Measurements from ENCODE around the gene U2AF1L4. TPM values are rescaled to one million over a fixed set of nuclear protein-coding genes. Genes with fewer than 3 reads are reported as not detected.

Gene U2AF1L4
- total and polyA plus RNA-seq, 2 of the 4 experiments (the other 2 are of a cell fraction), result 6.1 to 15.0 TPM

DNA sequence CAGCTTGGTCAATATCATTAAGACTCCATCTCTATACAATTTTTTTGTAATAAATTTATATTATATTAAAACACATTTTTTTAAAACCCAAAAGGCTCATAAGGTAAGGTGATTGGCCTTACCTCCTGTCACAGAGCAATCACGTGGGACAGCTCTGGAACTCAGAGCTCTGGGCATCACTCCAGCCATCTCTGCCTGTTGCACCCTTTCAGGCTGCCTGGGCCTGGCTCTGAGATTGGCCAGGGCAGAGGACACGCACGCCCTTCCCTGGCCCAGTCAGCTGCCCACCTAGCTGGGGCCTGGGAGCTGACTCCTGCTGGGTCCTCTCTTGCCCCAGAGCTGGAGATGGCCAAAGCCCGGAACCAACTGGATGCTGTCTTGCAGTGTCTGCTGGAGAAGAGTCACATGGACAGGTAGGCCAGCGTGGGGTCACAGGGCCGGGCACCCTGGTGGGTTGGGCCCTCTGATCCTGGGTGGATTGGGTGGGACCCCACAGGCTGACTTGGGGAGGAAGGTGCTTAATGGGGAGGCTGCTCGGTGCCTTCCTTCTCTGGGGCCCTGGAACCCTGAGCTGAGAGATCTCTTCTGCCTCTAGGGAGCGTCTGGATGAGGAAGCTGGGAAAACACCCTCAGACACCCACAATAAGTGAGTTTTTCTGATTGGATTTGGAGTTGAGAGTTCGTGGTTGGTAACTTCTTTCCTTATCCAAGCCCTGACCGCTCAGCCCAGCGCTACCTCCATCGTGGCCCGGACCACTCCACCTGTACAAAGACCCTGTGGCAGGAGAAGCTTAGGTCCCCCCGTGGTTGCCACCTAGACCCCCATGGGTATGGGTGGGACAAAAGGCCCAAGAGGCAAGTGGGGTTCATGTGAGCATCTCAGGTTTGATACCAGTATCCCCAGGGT, 6.9 kb upstream of the U2AF1L4 start:
- no peak overlapping the region for H2BK15ac ChIP-seq (ENCODE audit: low read depth, low read length)
- no peak overlapping the region for H2AFZ ChIP-seq (replicated peaks; ENCODE audit: low read length, poor library complexity)
- in situ Hi-C loops (cut with MboI; ENCODE audit: low sequenced_read_pairs), result no loop called here
- H3K4me1 ChIP-seq (ENCODE audit: control insufficient read depth, insufficient read depth, low read length), result peaks cover 15% of the 10 kb centered on the region
- H3K18ac ChIP-seq (ENCODE audit: low read depth, low read length), result no peak overlapping the region
- no peak overlapping the region for H2BK5ac ChIP-seq (ENCODE audit: low read depth, low read length, poor library complexity, severe bottlenecking)
- 84% methylated on average over 3 of the region's 14 CpGs; no CpG with 5 or more reads in 1 of the 2 experiments for WGBS, 2 experiments (ENCODE audit: extremely low coverage in 2 of 2, insufficient read length in 1 of 2)
- H3K36me3 ChIP-seq (ENCODE audit: control insufficient read depth, insufficient read depth, low read length), result peaks cover 29% of the 10 kb centered on the region; the same call in 1 of the 2 replicates
- no peak for ATAC-seq (ENCODE audit: low read depth)
- intact Hi-C loops (cut with micrococcal nuclease), result no loop called here
- peak overlapping the region; percentile 85 for H2AK9ac ChIP-seq (replicated peaks; ENCODE audit: low read depth, low read length, poor library complexity)
- no peak overlapping the region for H3K27ac ChIP-seq (ENCODE audit: insufficient read depth, low read length)
- no peak overlapping the region for H4K8ac ChIP-seq (ENCODE audit: low read depth in 2 of 2, low read length in 2 of 2)
- DNase-seq, result no peak
- no peak overlapping the region for H2BK120ac ChIP-seq (ENCODE audit: low read depth, low read length)
- H3K27me3 ChIP-seq (ENCODE audit: control insufficient read depth, insufficient read depth, low read length), result no peaks in the 10 kb centered on the region
- no peak overlapping the region for H3K4me3 ChIP-seq (ENCODE audit: insufficient read depth, low read depth, low read length)
- H3K9me1 ChIP-seq (ENCODE audit: insufficient read depth, low read length), result 0 out of 2 replicates have a peak, but pooled peaks cover 8% of the 10 kb centered on the region
- TF ChIP-seq MAFK (IDR thresholded peaks at IDR 0.05; ENCODE audit: low read depth, low read length) (no peak), POLR2A (IDR thresholded peaks at IDR 0.05; ENCODE audit: low read depth, low read length) (no peak), CEBPB (IDR thresholded peaks at IDR 0.05; ENCODE audit: low read depth, low read length) (no peak), BHLHE40 (IDR thresholded peaks at IDR 0.05; ENCODE audit: low read depth, low read length) (no peak), MXI1 (IDR thresholded peaks at IDR 0.05; ENCODE audit: borderline replicate concordance, low read depth, low read length) (no peak), RAD21 (IDR thresholded peaks at IDR 0.05; ENCODE audit: low read length) (no peak), CHD1 (IDR thresholded peaks at IDR 0.05; ENCODE audit: low read depth, low read length) (no peak), RFX5 (IDR thresholded peaks at IDR 0.05; ENCODE audit: low read depth, low read length) (no peak), FOS (IDR thresholded peaks at IDR 0.05; ENCODE audit: low read depth, low read length) (no peak)
- TF ChIP-seq, protein P1, sequence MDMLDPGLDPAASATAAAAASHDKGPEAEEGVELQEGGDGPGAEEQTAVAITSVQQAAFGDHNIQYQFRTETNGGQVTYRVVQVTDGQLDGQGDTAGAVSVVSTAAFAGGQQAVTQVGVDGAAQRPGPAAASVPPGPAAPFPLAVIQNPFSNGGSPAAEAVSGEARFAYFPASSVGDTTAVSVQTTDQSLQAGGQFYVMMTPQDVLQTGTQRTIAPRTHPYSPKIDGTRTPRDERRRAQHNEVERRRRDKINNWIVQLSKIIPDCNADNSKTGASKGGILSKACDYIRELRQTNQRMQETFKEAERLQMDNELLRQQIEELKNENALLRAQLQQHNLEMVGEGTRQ (IDR thresholded peaks at IDR 0.05; ENCODE audit: low read depth, low read length), result no peak
- TF ChIP-seq, protein P2, sequence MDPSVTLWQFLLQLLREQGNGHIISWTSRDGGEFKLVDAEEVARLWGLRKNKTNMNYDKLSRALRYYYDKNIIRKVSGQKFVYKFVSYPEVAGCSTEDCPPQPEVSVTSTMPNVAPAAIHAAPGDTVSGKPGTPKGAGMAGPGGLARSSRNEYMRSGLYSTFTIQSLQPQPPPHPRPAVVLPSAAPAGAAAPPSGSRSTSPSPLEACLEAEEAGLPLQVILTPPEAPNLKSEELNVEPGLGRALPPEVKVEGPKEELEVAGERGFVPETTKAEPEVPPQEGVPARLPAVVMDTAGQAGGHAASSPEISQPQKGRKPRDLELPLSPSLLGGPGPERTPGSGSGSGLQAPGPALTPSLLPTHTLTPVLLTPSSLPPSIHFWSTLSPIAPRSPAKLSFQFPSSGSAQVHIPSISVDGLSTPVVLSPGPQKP (IDR thresholded peaks at IDR 0.05; ENCODE audit: borderline replicate concordance, low read depth, low read length), result no peak
- H3K56ac ChIP-seq (ENCODE audit: extremely low read depth, insufficient read depth, low read length), result no peak overlapping the region
- H4K91ac ChIP-seq (ENCODE audit: insufficient read depth, low read depth, low read length), result no peak overlapping the region
- H3K9ac ChIP-seq (ENCODE audit: low read depth, low read length), result no peak overlapping the region
- peaks cover 6% of the 10 kb centered on the region; the same call in 1 of the 2 replicates for H4K20me1 ChIP-seq (ENCODE audit: insufficient read depth, low read length)
- BruUV-seq (replicated peaks), result no TSS peak
- H3K14ac ChIP-seq (replicated peaks; ENCODE audit: low read depth, low read length), result no peak overlapping the region
- peaks cover 13 to 69% of the 10 kb centered on the region in 2 experiments; a peak in 3 of 4 replicates for H3K79me1 ChIP-seq (ENCODE audit: low read depth in 1 of 2, low read length in 2 of 2)
- ChIA-PET CTCF (interaction anchor here (0.6 kb wide), 1 partner anchor 243 kb away, joined by 4 read pairs; no protein-coding TSS in a partner anchor), POLR2A (ENCODE audit: unreplicated experiment) (interaction anchor here (0.6 kb wide), 1 partner anchor 111 kb away, joined by 3 read pairs; no protein-coding TSS in a partner anchor)
- no peak overlapping the region for H4K5ac ChIP-seq (ENCODE audit: low read depth, low read length)
- no peak overlapping the region for H2AK5ac ChIP-seq (ENCODE audit: low read depth, low read length)
- no peak overlapping the region for H3K23ac ChIP-seq (ENCODE audit: low read depth, low read length)
- H3K4me2 ChIP-seq (ENCODE audit: low read depth, low read length), result no peak overlapping the region
- dilution Hi-C loops (cut with HindIII; ENCODE audit: low sequenced_read_pairs, unreplicated experiment), result no loop called here
- no peak overlapping the region for H2BK20ac ChIP-seq (ENCODE audit: low read depth, low read length)
- H3K4ac ChIP-seq (ENCODE audit: low read depth, low read length), result no peak overlapping the region
- H3K9me3 ChIP-seq (ENCODE audit: control insufficient read depth, insufficient read depth, low read length), result no peaks in the 10 kb centered on the region
